Measurements from ENCODE around the gene BEST2.

DNA sequence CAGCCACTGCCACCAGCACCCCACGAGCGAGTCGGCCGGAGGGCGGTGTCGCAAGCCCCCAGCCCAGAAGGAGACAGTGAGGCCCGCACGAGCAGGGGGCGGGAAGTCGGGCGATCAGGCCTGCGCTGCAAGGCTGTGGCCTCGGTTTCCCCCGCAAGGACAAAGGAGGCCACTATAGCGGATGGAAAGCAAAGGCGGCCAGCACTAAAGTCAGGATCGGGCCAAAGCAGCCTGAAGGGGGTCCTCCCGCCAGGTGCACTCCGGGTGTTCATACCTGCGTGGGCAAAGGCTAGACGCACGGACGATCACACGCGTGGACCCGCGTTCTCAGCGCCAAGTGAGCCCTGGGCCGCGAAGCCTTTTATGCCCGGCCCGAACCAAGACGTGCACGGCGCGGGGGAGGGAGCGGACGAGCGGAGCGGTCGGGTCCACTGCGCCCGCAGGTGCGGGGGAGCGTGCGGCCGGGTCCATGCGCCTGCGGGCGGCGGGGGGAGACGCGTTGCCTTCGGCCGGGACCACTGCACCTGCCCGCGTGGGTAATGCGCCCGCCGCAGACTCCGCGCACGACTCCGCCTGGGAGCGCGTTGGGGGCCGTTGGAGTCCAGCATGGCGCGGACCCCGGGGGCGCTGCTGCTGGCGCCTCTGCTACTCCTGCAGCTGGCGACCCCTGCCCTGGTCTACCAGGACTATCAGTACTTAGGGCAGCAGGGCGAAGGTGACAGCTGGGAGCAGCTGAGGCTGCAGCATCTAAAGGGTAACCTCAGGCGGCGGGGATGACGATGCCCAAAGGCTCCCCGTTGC is 50.1 kb downstream of the BEST2 start, which contains the start of the genes PRDX2 and THSD8:
- TF ChIP-seq, protein P1, sequence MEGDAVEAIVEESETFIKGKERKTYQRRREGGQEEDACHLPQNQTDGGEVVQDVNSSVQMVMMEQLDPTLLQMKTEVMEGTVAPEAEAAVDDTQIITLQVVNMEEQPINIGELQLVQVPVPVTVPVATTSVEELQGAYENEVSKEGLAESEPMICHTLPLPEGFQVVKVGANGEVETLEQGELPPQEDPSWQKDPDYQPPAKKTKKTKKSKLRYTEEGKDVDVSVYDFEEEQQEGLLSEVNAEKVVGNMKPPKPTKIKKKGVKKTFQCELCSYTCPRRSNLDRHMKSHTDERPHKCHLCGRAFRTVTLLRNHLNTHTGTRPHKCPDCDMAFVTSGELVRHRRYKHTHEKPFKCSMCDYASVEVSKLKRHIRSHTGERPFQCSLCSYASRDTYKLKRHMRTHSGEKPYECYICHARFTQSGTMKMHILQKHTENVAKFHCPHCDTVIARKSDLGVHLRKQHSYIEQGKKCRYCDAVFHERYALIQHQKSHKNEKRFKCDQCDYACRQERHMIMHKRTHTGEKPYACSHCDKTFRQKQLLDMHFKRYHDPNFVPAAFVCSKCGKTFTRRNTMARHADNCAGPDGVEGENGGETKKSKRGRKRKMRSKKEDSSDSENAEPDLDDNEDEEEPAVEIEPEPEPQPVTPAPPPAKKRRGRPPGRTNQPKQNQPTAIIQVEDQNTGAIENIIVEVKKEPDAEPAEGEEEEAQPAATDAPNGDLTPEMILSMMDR (IDR thresholded peaks at IDR 0.05 in 4 of 5, conservative IDR thresholded peaks at IDR 0.05 in 1 of 5): no peak
- TF ChIP-seq POLR2A (IDR thresholded peaks at IDR 0.05): peak; percentile 78 to 80

Data from gastrocnemius medialis (tissue), 4 donors.